GM18868 (cell line): Measurements from ENCODE around the gene SSBP3.

Experiments
- ATAC-seq: cut with Tn5 transposase; IDR thresholded peaks from one replicate; pipeline ENCODE4 v1.9.1; 2021; ENCODE audit warnings: mild to moderate bottlenecking, moderate library complexity; ENCODE audit not compliant: unreplicated experiment

SSBP3 gene

GRCh38 chr1:54372978-54373377 is 33.2 kb downstream of the SSBP3 start:
- ATAC-seq: peak; percentile 38

- no peak for ATAC-seq
Measured at GRCh38 chr1:54371942-54372275, 34.3 kb downstream of the SSBP3 start.

DNA sequence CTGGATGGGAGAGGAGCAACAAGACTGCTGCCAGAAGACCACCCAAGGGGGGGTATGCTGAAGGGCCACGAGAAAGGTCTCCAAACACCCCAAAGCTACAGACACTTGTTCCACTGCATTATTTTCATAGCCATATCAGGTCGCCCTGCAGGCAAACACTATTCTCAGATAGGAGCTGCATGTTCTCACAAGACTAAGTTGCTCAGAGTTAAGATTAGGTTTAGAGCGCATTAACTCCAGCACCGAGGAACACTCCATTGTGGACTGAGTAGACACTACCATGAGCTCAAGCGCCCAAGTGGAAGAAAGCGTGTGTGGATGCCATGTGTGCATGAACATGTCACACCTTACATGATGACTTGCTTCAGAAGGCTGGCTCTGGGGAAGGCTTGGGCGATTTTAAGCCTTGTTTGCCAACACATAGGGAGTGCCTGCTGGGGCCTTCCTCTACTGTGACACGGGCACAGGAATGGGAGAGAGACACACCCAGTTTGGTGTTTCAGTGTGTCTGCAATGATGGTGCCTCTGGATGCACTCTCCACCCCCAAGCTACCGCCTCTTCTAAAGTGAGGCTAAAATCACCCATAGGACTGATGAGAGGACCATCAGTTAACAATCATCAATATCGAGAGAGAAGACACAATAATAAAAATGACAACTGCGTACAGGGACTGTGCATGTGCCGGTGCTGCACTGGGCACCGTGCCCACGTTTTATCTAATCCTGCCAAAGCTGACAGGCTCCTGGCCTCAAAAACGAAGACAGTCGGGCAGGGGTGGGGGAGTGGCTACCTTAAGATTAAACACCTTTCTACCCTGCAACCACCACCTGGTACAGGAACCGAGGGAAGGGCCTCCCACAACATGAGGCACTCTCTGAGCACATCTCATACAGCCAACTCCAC is 34.9 kb downstream of the SSBP3 start:
- ATAC-seq: no peak

- ATAC-seq: no peak
Measured at GRCh38 chr1:54370287-54370989, 35.8 kb downstream of the SSBP3 start.

DNA sequence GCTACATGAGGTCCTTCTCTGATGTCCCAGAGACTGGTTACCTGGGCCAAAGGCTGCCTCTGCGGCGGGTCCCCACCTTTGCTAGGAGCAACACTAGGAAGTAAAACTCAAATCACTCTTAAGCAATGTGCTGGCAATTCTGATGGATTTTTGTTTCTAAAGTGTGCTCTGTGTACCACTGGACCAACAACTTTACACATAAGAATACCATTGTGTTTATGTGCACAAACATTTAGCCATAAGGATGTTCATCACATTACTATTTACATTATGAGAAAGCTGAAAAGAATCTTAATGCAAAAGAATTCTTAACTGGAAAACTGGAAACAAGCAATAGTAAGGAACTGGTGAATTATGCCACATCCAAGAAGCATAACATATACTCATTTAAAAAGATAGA is 38.6 kb downstream of the SSBP3 start:
- ATAC-seq: no peak

DNA sequence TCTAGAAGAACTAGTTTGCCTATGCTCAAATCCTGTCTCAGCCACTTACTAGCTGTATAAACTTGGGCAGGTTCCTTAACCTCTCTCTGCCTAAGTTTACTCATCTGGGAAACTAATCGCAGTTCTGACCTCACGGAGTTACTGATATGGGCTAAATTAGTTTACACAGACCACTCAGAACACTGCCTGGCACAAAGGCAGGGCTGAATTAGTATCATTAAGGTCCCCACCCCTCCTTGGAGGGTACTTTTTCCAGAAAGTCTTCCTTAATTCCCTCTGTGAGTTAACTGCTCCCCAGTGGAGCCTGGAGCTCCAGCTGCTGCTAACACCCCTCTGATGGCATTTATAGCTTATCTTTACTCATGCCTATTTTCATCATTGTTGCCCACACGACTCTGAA is 40.3 kb downstream of the SSBP3 start:
- ATAC-seq: no peak

- no peak for ATAC-seq
Measured at GRCh38 chr1:54365398-54365797, 40.8 kb downstream of the SSBP3 start.

DNA sequence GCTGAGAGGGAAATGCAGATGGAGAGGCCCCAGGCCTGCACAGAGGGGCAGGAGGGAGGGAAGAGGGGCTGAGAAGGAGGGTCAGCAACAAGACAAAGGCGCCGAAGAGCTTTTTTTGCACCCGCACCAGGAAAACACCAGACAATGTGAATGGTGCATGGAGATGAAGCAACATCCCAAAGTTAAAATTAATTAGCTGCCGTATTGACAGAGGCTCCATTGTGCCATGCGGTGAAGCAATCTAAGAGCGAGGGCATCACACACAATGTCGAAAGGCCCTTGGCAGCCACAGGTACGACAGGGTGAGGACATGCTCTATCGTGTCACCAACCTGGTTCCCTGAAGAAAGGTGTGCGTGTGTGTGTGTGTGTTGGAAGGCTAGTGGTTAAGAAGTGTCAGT is 41.2 kb downstream of the SSBP3 start:
- no peak for ATAC-seq

DNA sequence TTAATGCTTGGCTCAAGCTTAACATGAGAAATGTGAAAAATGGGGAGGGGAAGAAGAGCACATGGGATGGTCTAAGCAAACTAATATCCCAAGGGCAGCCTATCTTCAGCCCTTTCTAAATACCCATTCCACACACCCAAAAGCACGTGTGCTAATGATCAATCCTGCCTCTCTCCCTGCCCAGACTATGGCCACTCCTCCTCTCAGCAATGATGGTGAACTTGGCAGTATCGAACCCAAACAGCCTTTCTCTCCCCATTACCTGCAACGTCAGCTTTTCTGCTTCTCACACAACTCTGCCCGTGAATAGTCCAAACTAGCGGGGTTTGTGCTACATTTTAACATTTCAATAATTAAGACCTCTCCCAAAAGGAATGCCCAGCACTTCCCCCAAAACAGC is 41.6 kb downstream of the SSBP3 start:
- no peak for ATAC-seq

DNA sequence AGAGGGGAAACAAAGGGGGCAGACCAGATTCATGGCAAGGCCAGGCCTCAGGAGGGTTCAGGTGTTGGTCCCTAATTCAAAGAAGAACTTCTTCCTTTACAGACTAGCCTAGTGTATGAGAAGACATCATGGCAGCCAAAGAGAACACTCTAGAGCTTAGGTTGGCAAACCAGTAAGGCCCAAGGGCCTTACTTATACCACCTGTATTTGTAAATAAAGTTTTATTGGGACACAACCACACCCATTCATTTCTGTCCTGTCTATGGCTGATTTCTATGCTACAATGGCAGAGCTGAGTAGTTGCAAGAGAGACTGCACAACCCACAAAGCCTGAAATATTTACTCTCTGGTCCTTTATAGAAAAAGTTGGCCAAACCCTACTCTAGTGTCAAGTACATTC is 42.3 kb downstream of the SSBP3 start:
- no peak for ATAC-seq

GRCh38 chr1:54362881-54363340 is 43.3 kb downstream of the SSBP3 start:
- ATAC-seq: no peak

- no peak for ATAC-seq
Measured at GRCh38 chr1:54361342-54361741, 44.9 kb downstream of the SSBP3 start.

- ATAC-seq: no peak
Measured at GRCh38 chr1:54360165-54361005, 45.8 kb downstream of the SSBP3 start.

- no peak for ATAC-seq
Measured at GRCh38 chr1:54359393-54360162, 46.6 kb downstream of the SSBP3 start.

DNA sequence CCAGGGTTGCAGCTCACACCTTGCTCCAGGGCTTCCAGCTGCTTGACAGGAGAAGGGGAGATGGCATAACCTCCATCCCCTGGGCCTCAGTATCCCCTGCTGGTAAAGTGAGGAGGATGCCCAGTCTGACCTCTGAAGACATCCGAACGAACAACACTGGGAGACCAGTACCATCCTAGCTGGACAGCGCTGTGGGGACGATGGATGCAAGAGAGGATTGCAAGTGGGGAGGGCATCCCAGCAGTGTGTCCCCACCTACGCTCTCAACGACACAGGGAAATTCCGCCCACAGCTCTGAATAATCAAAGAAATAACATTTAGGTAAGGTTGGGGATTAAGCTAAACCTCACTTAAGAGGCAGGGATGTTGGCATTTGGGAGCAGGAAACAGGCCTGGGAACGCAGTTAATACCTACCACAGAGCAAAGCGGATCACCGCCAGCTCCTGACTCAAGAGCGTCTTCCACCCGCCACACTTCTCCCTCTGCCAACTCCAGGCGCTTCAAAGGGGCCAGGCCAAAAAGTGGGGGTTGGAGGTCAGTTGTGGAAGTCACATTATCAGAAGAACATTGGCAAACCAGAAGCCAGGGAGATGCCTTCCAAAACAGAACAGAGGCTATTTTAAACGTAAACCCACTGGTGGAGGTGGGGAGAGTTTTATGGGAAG is 47.6 kb downstream of the SSBP3 start:
- no peak for ATAC-seq

GRCh38 chr1:54357967-54358366 is 48.2 kb downstream of the SSBP3 start:
- ATAC-seq: no peak

GRCh38 chr1:54356680-54357147 is 49.5 kb downstream of the SSBP3 start:
- ATAC-seq: peak; percentile 68

GRCh38 chr1:54355931-54356679 is 50.1 kb downstream of the SSBP3 start:
- ATAC-seq: peak; percentile 44

GRCh38 chr1:54354899-54355298 is 51.3 kb downstream of the SSBP3 start:
- ATAC-seq: no peak
